PC-9 (cell line): ENCODE results near the gene MAX. TPM values are rescaled to one million over a fixed set of nuclear protein-coding genes. Genes with fewer than 3 reads are reported as not detected.

ENCODE experiments used
- BruUV-seq: library from RNA; stranded (reverse); fragments of 400-500 nt; replicated peaks from 2 replicates; lab custom pipeline; 2021; lab: Mats Ljungman, UMichigan
- CTCF ChIA-PET: fragments of 300-600 bp; sonication (Branson Sonifier 250); formaldehyde crosslinking; loops from one replicate; lab custom pipeline; 2022; ENCODE audit warnings: antibody characterized with exemption; lab: Charles Lee
- POLR2A ChIA-PET: fragments of 300-600 bp; sonication (Branson Sonifier 250); formaldehyde crosslinking; loops from one replicate; lab custom pipeline; 2022; ENCODE audit warnings: antibody characterized with exemption; ENCODE audit not compliant: unreplicated experiment; lab: Charles Lee
- DNase-seq, 2 experiments: peaks; one replicate each; pipeline versions ENCODE4 v3.0.0 to v3.0.0-alpha.2; 2015 to 2022; ENCODE audit warnings: mixed read lengths in 1 of 2
- H2AFZ ChIP-seq: fragments of 200-600 bp; sonication (generic); 2 replicates; pipeline ENCODE4 v1.8.1; 2017; ENCODE audit warnings: antibody characterized with exemption
- H3F3A ChIP-seq: fragments of 200-600 bp; sonication (generic); 2 replicates; pipeline ENCODE4 v1.8.1; 2017; ENCODE audit warnings: antibody characterized with exemption, mild to moderate bottlenecking, low read depth; ENCODE audit not compliant: insufficient read depth
- H3K27ac ChIP-seq: fragments of 200-600 bp; sonication (generic); 2 replicates; pipeline ENCODE4 v1.6.1; 2016; ENCODE audit warnings: mixed run types
- H3K27me3 ChIP-seq: fragments of 200-600 bp; sonication (generic); 2 replicates; pipeline ENCODE4 v1.6.1; 2016; ENCODE audit warnings: low read depth, mixed run types; ENCODE audit not compliant: insufficient read depth
- H3K36me3 ChIP-seq: fragments of 200-600 bp; sonication (generic); 2 replicates; pipeline ENCODE4 v1.6.1; 2016; ENCODE audit warnings: low read depth, mixed run types
- H3K4me1 ChIP-seq: fragments of 200-600 bp; sonication (generic); replicated peaks from 2 replicates; pipeline ENCODE4 v1.6.1; 2016; ENCODE audit warnings: mixed run types; ENCODE audit not compliant: insufficient read depth
- H3K4me2 ChIP-seq: fragments of 200-600 bp; sonication (generic); 2 replicates; pipeline ENCODE4 v1.6.1; 2017; ENCODE audit warnings: mixed run types
- H3K4me3 ChIP-seq: fragments of 200-600 bp; sonication (generic); 2 replicates; pipeline ENCODE4 v1.6.1; 2016; ENCODE audit warnings: mixed run types
- H3K79me2 ChIP-seq: fragments of 200-600 bp; sonication (generic); 2 replicates; pipeline ENCODE4 v1.6.1; 2017; ENCODE audit warnings: low read depth, mixed run types
- H3K9me2 ChIP-seq: fragments of 200-600 bp; sonication (generic); 2 replicates; pipeline ENCODE4 v1.8.1; 2017; ENCODE audit warnings: mild to moderate bottlenecking; ENCODE audit not compliant: insufficient read depth
- H3K9me3 ChIP-seq: fragments of 200-600 bp; sonication (generic); 2 replicates; pipeline ENCODE4 v1.8.1; 2016; ENCODE audit warnings: low read depth; ENCODE audit not compliant: insufficient read depth
- H4K20me1 ChIP-seq: fragments of 200-600 bp; sonication (generic); 2 replicates; pipeline ENCODE4 v1.8.1; 2017; ENCODE audit not compliant: insufficient read depth
- EZH2 ChIP-seq: fragments of 200-600 bp; sonication (generic); IDR thresholded peaks from 2 replicates; pipeline ENCODE4 v1.8.0; 2017; ENCODE audit warnings: antibody characterized with exemption, low read depth
- intact Hi-C: fragments of 100-400 bp; cut with micrococcal nuclease; formaldehyde crosslinking; loops from one replicate; pipeline ENCODE4 v1.10.0; 2022; ENCODE audit not compliant: unreplicated experiment
- total RNA-seq: library from RNA; stranded (reverse); gene quantifications from 2 replicates; pipeline ENCODE4 v1.2.3, GENCODE V29; 2021
- TF ChIP-seq, protein P1 (sequence below): fragments of 200-600 bp; sonication (generic); conservative IDR thresholded peaks from 2 replicates; pipeline ENCODE4 v1.6.1; 2017; ENCODE audit warnings: mixed run types, antibody characterized with exemption, mild to moderate bottlenecking, moderate library complexity

Gene MAX
- total RNA-seq, 1 experiment from 2014 or later, result 76.1 TPM

DNA sequence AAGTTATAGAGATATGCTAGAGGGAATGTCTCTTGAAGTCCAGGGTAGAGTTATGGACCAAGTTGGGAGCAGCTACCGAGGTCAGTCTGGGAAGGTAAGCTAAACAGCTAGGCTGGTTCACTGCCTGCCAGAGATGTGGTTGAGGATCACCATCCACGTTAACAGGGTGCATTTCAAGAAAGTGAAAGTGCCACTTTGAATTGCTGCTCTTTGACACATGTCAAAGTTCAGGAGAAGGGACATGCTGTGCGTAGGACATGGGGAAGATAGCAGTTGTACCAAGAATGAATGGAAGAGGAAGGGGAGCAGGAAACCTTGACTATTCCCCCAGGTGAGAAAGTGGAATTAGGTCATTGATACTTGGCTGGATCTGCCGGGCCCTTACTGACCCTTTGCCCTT, 49.5 kb downstream of the MAX start:
- intact Hi-C loops, result no loop called here
- TF ChIP-seq, protein P1, sequence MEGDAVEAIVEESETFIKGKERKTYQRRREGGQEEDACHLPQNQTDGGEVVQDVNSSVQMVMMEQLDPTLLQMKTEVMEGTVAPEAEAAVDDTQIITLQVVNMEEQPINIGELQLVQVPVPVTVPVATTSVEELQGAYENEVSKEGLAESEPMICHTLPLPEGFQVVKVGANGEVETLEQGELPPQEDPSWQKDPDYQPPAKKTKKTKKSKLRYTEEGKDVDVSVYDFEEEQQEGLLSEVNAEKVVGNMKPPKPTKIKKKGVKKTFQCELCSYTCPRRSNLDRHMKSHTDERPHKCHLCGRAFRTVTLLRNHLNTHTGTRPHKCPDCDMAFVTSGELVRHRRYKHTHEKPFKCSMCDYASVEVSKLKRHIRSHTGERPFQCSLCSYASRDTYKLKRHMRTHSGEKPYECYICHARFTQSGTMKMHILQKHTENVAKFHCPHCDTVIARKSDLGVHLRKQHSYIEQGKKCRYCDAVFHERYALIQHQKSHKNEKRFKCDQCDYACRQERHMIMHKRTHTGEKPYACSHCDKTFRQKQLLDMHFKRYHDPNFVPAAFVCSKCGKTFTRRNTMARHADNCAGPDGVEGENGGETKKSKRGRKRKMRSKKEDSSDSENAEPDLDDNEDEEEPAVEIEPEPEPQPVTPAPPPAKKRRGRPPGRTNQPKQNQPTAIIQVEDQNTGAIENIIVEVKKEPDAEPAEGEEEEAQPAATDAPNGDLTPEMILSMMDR, result no peak
- TF ChIP-seq EZH2, result no peak
- H3K27me3 ChIP-seq, result no peaks in the 10 kb centered on the region
- H4K20me1 ChIP-seq, result no peaks in the 10 kb centered on the region
- no peak overlapping the region for H3K4me2 ChIP-seq
- H3K4me3 ChIP-seq, result no peak overlapping the region
- 0 out of 2 replicates have a peak, but pooled peaks cover 4% of the 10 kb centered on the region for H3K36me3 ChIP-seq
- BruUV-seq, result no TSS peak
- ChIA-PET CTCF (no interaction called here), POLR2A (no interaction called here)
- no peaks in the 10 kb centered on the region for H3K4me1 ChIP-seq
- H3K79me2 ChIP-seq, result no peaks in the 10 kb centered on the region
- no peaks in the 10 kb centered on the region for H3K9me2 ChIP-seq
- H3K27ac ChIP-seq, result no peak overlapping the region
- no peak overlapping the region for H2AFZ ChIP-seq
- DNase-seq, result no peak
- 0 out of 2 replicates have a peak, but pooled peaks cover 5% of the 10 kb centered on the region for H3F3A ChIP-seq
- H3K9me3 ChIP-seq, result no peaks in the 10 kb centered on the region

DNA sequence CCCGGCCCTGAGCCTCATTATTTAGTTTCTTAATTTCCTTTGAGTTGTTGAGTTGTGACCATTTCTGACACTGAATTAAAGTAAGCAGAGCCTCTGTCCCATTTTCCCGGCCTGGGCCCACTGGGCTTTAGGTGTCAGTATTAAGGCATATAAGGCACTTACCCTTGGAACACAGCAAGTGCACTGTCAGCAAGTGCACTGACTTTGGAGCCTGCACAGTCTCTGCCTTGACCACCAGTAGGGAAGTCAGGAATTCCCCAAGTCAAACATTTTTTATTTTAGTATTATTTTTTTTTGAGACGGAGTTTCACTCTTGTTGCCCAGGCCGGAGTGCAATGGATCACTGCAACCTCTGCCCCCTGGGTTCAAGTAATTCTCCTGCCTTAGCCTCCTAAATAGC, 56.6 kb downstream of the MAX start:
- intact Hi-C loops, result no loop called here
- Histone ChIP-seq H3K9me3 (no peaks in the 10 kb centered on the region), H3K79me2 (no peaks in the 10 kb centered on the region), H2AFZ (no peak overlapping the region), H3K4me1 (no peaks in the 10 kb centered on the region), H3K4me3 (no peak overlapping the region), H3K4me2 (no peak overlapping the region), H3K27ac (no peak overlapping the region), H4K20me1 (no peaks in the 10 kb centered on the region), H3K9me2 (no peaks in the 10 kb centered on the region), H3F3A (no peaks in the 10 kb centered on the region), H3K27me3 (no peaks in the 10 kb centered on the region), H3K36me3 (no peaks in the 10 kb centered on the region)
- no TSS peak for BruUV-seq
- ChIA-PET POLR2A (no interaction called here), CTCF (no interaction called here)
- TF ChIP-seq, protein P1, result no peak
- TF ChIP-seq EZH2, result no peak
- DNase-seq, result no peak

DNA sequence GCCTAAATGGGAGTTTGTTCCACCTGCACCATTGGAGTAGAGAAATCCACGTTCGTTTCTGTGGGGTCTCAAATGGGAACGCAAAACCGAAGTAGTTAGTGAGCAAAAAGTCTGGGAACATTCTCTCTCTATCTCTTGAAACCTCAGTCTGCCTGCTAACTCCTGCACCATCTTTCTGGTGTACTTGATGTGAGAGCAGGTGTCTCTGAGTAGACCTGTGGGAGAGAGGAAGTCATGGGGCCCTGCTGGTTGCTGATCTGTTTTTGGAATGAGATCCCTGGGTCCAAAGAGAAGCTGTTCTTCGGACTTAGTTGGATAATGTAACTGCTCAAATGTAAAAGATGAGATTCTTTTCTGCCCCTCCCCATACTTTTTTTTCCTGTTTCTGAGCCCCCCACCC, 57.3 kb downstream of the MAX start:
- CTCF ChIA-PET, result no interaction called here
- no peak for TF ChIP-seq EZH2
- TF ChIP-seq, protein P1, result no peak
- H3K9me2 ChIP-seq, result no peaks in the 10 kb centered on the region
- POLR2A ChIA-PET, result no interaction called here
- H3K36me3 ChIP-seq, result no peaks in the 10 kb centered on the region
- no peaks in the 10 kb centered on the region for H3K79me2 ChIP-seq
- no peaks in the 10 kb centered on the region for H3K4me1 ChIP-seq
- no peaks in the 10 kb centered on the region for H3K27me3 ChIP-seq
- no peak for DNase-seq
- no peaks in the 10 kb centered on the region for H3K9me3 ChIP-seq
- H2AFZ ChIP-seq, result no peak overlapping the region
- no peak overlapping the region for H3K4me2 ChIP-seq
- intact Hi-C loops, result no loop called here
- H4K20me1 ChIP-seq, result no peaks in the 10 kb centered on the region
- no TSS peak for BruUV-seq
- H3K4me3 ChIP-seq, result no peak overlapping the region
- no peaks in the 10 kb centered on the region for H3F3A ChIP-seq
- no peak overlapping the region for H3K27ac ChIP-seq
